CD4-positive, alpha-beta memory T cell (primary cell): ENCODE results near the gene CENPW. TPM values are rescaled to one million over a fixed set of nuclear protein-coding genes. Genes with fewer than 3 reads are reported as not detected.

ENCODE experiments used
- CTCF ChIA-PET: fragments of 350-600 bp; sonication (Branson Sonifier 250); formaldehyde crosslinking; loops from one replicate; lab custom pipeline; 2021; ENCODE audit warnings: inconsistent platforms; ENCODE audit not compliant: partially characterized antibody; lab: Charles Lee
- POLR2A ChIA-PET: fragments of 350-600 bp; sonication (Branson Sonifier 250); formaldehyde crosslinking; loops from one replicate; lab custom pipeline; 2021; ENCODE audit not compliant: partially characterized antibody; lab: Charles Lee
- DNase-seq, 5 donors: peaks; one replicate each; pipeline versions ENCODE4 v3.0.0 to v3.0.0-alpha.2; 2020 to 2022; ENCODE audit warnings: mixed read lengths in 1 of 5
- H3K27ac ChIP-seq: one replicate; pipeline ENCODE4 v1.7.0; 2013; ENCODE audit warnings: low read depth, low read length
- H3K27me3 ChIP-seq: 2 replicates; pipeline ENCODE4 v1.7.0; 2013; ENCODE audit warnings: mild to moderate bottlenecking, low read length, moderate library complexity; ENCODE audit not compliant: insufficient read depth
- H3K36me3 ChIP-seq: 2 replicates; pipeline ENCODE4 v1.7.0; 2013; ENCODE audit warnings: mild to moderate bottlenecking, low read length, moderate library complexity; ENCODE audit not compliant: insufficient read depth
- H3K4me1 ChIP-seq: 2 replicates; pipeline ENCODE4 v1.7.0; 2013; ENCODE audit warnings: mild to moderate bottlenecking, low read length, moderate library complexity; ENCODE audit not compliant: insufficient read depth
- H3K4me3 ChIP-seq, 2 donors: one replicate each; pipeline ENCODE4 v1.7.0; 2013; ENCODE audit warnings: low read length in 2 of 2, mild to moderate bottlenecking in 1 of 2
- H3K9me3 ChIP-seq, 2 donors: one replicate each; pipeline ENCODE4 v1.7.0; 2013; ENCODE audit warnings: low read length in 2 of 2, control low read depth in 1 of 2; ENCODE audit not compliant: control insufficient read depth in 1 of 2
- H3K27ac Mint-ChIP-seq, 7 donors: one replicate each; pipeline ENCODE4 v1.8.0; 2020 to 2021; ENCODE audit warnings: mixed read lengths in 7 of 7, mild to moderate bottlenecking in 6 of 7, inconsistent platforms in 3 of 7, moderate library complexity in 3 of 7
- H3K27me3 Mint-ChIP-seq, 2 donors: one replicate each; pipeline ENCODE4 v1.8.0; 2020 to 2021; ENCODE audit warnings: mixed read lengths in 2 of 2
- H3K36me3 Mint-ChIP-seq, 2 donors: one replicate each; pipeline ENCODE4 v1.8.0; 2020 to 2021; ENCODE audit warnings: mixed read lengths in 2 of 2, inconsistent platforms in 1 of 2, mild to moderate bottlenecking in 1 of 2
- H3K4me1 Mint-ChIP-seq, 4 donors: one replicate each; pipeline ENCODE4 v1.8.0; 2020 to 2021; ENCODE audit warnings: mixed read lengths in 4 of 4, mild to moderate bottlenecking in 1 of 4
- H3K4me3 Mint-ChIP-seq, 8 donors: one replicate each; pipeline ENCODE4 v1.8.0; 2020 to 2021; ENCODE audit warnings: mixed read lengths in 8 of 8, mild to moderate bottlenecking in 7 of 8, moderate library complexity in 6 of 8, inconsistent platforms in 3 of 8
- H3K9me3 Mint-ChIP-seq, 8 donors: one replicate each; pipeline ENCODE4 v1.8.0; 2020 to 2021; ENCODE audit warnings: mixed read lengths in 8 of 8, mild to moderate bottlenecking in 5 of 8, inconsistent platforms in 3 of 8, moderate library complexity in 1 of 8
- intact Hi-C: fragments of 100-400 bp; cut with micrococcal nuclease; formaldehyde crosslinking; loops from one replicate; pipeline ENCODE4 v1.15.1; 2023
- polyA plus RNA-seq, 2 donors: library from polyadenylated mRNA; unstranded; fragments of 300-500 nt; fragmentation: Illumina TruSeq; gene quantifications; one replicate each; pipeline ENCODE4 v1.2.3, GENCODE V29; 2021
- total RNA-seq, 2 experiments: library from RNA; stranded (reverse); gene quantifications; one replicate each; pipeline ENCODE4 v1.2.3, GENCODE V29; 2021

Gene CENPW
- total and polyA plus RNA-seq, 4 experiments from 2014 or later = 1.4 to 2.9 (median 1.6) TPM

- Mint-ChIP-seq H3K4me3 (no peak overlapping the region), H3K27me3 (no peaks in the 10 kb centered on the region), H3K27ac (no peak overlapping the region), H3K36me3 (peaks cover 1 to 4% of the 10 kb centered on the region in 2 donors), H3K9me3 (peaks cover 5 to 41% (median 22%) of the 10 kb centered on the region in 8 donors), H3K4me1 (no peaks in the 10 kb centered on the region)
- Histone ChIP-seq H3K4me3 (no peak overlapping the region), H3K27me3 (no peaks in the 10 kb centered on the region), H3K4me1 (no peaks in the 10 kb centered on the region), H3K36me3 (no peaks in the 10 kb centered on the region), H3K27ac (no peak overlapping the region), H3K9me3 (no peaks in the 10 kb centered on the region)
- intact Hi-C loops = no loop called here
- no peak for DNase-seq
- ChIA-PET CTCF (no interaction called here), POLR2A (no interaction called here)
These were observed 43.3 kb downstream of the CENPW start for GRCh38 chr6:126383203-126383602.

GRCh38 chr6:126385536-126385935 lies 45.6 kb downstream of the CENPW start:
- no peak overlapping the region for H3K4me3 ChIP-seq
- ChIA-PET POLR2A (no interaction called here), CTCF (no interaction called here)
- peaks cover 5 to 41% (median 22%) of the 10 kb centered on the region in 8 donors for H3K9me3 Mint-ChIP-seq
- H3K4me3 Mint-ChIP-seq = no peak overlapping the region
- no peaks in the 10 kb centered on the region for H3K4me1 Mint-ChIP-seq
- no peaks in the 10 kb centered on the region for H3K4me1 ChIP-seq
- no peaks in the 10 kb centered on the region for H3K27me3 Mint-ChIP-seq
- no peak overlapping the region for H3K27ac Mint-ChIP-seq
- no peak overlapping the region for H3K27ac ChIP-seq
- no peak for DNase-seq
- no peaks in the 10 kb centered on the region for H3K36me3 ChIP-seq
- H3K27me3 ChIP-seq = no peaks in the 10 kb centered on the region
- intact Hi-C loops = no loop called here
- H3K9me3 ChIP-seq = no peaks in the 10 kb centered on the region
- peaks cover 1 to 4% of the 10 kb centered on the region in 2 donors for H3K36me3 Mint-ChIP-seq

GRCh38 chr6:126388104-126388598 lies 48.2 kb downstream of the CENPW start:
- Histone ChIP-seq H3K36me3 (no peaks in the 10 kb centered on the region), H3K27me3 (no peaks in the 10 kb centered on the region), H3K4me3 (no peak overlapping the region), H3K4me1 (no peaks in the 10 kb centered on the region), H3K9me3 (no peaks in the 10 kb centered on the region), H3K27ac (no peak overlapping the region)
- Mint-ChIP-seq H3K9me3 (peaks cover 2 to 22% (median 13%) of the 10 kb centered on the region in 8 donors), H3K27ac (no peak overlapping the region), H3K27me3 (no peaks in the 10 kb centered on the region), H3K36me3 (peaks cover 0 to 4% of the 10 kb centered on the region in 2 donors), H3K4me3 (no peak overlapping the region), H3K4me1 (no peaks in the 10 kb centered on the region)
- no peak for DNase-seq
- intact Hi-C loops = no loop called here
- CTCF ChIA-PET = no interaction called here
- POLR2A ChIA-PET = no interaction called here

GRCh38 chr6:126396131-126396530 lies 56.2 kb downstream of the CENPW start:
- Histone ChIP-seq H3K36me3 (no peaks in the 10 kb centered on the region), H3K4me1 (no peaks in the 10 kb centered on the region), H3K4me3 (no peak overlapping the region), H3K27me3 (no peaks in the 10 kb centered on the region), H3K9me3 (no peaks in the 10 kb centered on the region), H3K27ac (no peak overlapping the region)
- ChIA-PET POLR2A (no interaction called here), CTCF (no interaction called here)
- Mint-ChIP-seq H3K9me3 (peaks cover 0 to 3% (median under 1%) of the 10 kb centered on the region in 8 donors), H3K27me3 (no peaks in the 10 kb centered on the region), H3K36me3 (no peaks in the 10 kb centered on the region), H3K4me3 (no peak overlapping the region), H3K27ac (no peak overlapping the region), H3K4me1 (no peaks in the 10 kb centered on the region)
- DNase-seq = no peak
- intact Hi-C loops = no loop called here
